HG03378 (cell line): ENCODE measurements around the gene TNS1.

Experiments used
- ATAC-seq: cut with Tn5 transposase; IDR thresholded peaks from one replicate; pipeline ENCODE4 v1.9.1; 2021; ENCODE audit warnings: mild to moderate bottlenecking, moderate library complexity; ENCODE audit not compliant: unreplicated experiment

The TNS1 gene

DNA sequence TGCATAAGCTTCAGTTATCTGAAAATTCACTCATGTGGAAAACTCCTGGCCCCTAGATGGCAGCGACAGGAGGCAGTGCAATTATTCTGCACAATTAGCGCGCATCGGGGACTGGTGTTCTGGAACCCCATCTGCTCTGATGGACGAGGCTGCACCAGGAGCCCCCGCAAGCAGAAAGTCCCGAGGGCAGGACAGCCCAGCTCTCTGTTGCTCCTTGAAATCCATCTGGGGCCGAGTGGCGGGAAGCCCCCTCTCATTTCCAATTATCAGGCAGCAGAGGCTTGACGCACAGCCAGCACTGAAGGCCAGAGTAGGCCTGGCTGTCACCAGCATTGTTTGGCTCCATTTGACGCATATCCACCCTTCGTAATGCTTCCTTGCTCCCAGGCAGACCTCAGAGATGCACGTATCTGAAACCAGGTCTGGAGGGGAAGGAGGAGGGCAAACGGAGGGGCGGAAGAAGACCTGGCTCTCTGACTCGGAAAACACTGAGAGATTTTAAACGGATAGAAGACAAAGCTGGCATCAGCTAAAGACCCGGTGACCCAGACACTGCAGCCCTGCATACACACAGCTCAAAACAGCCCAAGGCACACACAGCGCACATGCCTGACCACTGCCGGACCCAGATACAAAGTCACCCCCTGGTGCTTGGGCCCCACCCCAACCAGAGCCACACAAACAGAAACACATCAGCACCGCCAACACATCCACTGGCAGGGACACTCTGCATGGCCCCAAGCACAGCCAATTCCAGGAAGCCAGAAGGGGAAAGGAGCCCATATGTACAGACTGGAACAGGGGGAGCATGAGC lies 69.8 kb downstream of the TNS1 start:
- no peak for ATAC-seq

DNA sequence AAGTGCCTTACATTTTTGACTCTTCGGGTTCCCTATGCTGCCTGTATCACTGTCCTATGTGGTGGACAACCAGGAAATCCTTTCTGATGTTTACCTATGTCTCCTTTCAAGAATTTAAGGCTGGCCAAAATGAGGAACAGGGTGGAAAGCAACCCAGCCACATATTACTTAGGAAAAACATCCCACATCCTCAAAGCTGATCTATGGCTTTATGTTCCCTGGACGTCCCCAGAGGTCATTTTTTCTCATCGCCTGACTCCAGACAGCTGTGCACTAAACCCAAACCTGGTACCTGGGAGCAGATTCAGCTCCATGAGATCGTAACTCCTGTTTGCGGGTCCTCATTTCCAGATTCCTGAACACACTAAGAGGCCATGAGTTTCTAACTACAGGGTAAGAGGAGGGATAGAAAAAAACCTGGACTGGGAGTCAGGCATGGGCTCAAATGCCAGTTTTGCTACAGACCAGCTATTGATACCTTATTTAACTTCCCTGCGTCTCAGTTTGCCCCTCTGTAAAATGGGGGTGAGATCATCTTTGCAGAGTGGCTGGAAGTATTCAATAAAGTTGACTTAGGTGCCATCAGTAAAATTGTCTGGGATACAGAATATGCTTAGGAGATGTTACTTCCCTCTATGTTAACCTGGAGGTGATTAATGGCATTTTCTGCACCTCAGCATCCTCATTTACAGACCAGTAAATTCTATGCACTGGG lies 70.8 kb downstream of the TNS1 start:
- no peak for ATAC-seq

DNA sequence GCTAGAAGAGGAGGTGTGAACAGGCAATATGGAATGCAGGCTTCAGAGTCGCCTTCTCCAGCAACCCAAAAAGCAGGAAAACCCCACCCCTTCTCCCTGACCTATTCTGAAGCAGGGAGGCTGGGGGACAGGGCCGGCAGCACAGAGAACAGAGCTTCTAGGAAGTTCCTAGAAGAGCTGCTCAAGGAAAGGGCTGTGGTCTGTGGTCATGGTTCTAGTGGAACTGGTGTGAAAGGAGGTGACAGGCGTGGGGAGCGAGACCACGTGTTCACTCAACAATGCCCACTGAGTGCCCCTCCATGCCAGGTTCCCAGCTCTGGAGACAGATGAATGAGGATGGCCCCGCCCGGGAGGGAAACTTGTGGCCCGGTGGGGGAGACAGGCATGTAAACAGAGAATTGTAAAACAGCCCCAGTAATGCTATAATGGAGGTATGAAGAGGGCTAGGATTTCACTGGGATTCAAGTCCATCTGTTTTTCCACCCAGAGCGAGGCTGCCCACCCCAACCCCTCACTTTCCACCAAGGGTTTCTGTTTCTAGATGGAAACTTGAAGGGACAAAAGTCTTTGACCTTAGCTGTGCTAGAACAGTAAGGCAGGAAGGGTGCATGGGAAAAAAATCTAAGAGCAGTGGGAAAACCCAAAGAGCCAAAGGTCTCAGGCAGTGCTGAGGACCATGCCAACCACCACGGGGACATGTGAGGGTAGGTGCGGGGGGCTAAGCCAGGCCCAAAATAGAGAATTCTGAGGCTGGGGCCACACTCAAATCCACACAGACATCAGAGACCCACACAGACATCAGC lies 71.8 kb downstream of the TNS1 start:
- ATAC-seq, result no peak

DNA sequence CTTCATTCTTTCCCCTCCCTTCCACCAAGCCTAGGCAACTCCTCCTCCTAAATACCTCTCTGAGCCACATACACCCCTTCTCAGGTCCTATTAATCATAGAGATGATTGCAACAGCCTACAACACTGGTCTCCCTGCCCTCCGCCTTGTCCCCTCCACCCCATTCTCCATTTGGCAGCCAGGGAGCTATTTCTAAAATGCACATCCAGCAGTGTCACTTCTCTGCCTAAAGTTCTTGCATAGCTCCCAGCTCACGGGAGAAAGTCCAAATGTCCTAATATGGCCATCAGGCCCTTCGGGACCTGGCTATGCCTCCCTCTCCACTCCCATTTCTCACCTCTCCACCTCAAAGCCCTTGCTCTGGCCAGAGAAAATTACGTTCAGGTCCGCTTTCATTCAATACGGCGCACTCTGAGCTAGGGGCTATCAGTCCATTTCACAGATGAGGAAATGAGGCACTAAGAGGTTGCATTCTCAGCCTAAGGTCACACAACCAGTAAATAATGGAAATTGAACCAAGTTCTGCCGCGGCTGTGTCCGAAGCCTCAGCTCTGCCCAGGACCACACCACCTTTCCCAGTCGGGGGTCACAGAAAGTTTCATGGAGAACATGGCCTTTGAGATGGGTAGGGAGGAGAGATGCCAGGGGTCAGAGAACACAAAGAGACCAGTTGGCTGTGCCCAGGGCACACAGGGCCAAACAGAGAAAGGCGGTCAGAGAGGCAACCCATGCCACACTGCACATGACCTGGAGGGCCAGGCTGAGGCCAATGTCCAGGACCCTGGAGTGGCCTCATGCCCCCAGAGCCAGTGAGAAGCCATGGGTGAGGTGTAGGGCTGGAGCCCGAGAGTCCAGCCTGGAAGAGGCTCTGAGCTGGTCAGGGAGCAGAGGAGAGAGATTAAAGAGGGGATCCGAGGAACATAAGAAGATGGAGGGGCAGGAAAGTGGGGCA lies 72.8 kb downstream of the TNS1 start:
- ATAC-seq, result no peak

DNA sequence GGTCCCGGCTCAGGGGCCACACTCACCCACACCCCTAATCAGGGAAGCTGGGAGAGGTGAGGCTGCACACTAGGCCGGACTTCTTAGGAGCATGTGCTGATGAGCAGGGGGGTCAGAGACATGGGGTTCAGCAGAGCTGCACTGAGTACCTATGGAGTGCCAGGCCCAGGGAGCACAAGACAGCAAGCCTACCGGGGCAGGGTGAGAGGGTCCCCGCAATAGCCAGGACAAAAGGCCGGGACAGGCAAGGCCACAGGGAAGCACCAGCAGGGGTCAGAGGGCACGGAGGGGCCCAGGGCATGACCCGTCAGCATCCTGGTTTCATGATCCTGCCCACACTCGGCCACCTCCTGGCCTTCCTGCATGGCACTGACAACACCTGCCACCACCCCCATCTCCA lies 73.5 kb downstream of the TNS1 start:
- no peak for ATAC-seq

DNA sequence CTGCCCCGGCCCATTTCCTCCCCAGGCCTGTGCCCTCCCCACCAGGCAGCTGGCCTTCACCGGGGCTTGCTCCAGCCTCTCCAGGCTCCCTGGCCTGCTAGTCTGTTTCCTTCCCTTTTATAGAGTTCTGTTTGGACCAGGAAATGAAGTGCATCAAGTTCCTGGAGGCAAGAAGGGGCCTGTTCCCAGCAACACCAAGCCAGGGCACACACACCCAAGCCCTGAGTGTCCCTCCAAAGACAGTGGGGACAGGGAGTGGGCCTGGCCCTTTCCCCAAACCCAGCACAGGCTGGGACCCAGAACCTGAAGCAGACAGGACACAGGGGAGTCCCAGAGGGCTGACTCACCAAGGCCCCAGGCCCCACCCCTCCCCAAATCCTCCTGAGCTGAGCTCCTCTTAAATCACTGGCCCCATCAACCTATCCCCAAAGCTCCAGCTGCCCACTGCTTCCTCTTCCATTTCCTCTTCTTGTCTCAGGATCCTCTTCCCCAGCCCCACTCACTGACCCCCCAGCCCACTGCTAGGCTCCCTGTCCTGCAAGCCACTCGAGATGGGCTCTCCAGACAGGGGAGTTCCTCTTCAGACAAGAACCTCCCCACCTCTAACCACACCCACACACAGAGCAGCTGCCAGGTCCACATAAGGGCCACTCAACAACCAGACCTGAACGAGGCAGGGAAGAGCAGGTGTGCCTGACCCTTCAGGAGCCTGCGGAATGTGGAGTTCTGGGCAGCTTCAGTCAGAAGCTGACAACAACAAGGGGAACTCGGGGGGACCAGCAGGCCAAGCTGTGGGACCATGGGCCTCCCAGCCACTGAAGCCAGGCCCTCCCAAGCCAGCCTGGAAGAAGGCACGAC lies 74.2 kb downstream of the TNS1 start:
- ATAC-seq, result no peak

DNA sequence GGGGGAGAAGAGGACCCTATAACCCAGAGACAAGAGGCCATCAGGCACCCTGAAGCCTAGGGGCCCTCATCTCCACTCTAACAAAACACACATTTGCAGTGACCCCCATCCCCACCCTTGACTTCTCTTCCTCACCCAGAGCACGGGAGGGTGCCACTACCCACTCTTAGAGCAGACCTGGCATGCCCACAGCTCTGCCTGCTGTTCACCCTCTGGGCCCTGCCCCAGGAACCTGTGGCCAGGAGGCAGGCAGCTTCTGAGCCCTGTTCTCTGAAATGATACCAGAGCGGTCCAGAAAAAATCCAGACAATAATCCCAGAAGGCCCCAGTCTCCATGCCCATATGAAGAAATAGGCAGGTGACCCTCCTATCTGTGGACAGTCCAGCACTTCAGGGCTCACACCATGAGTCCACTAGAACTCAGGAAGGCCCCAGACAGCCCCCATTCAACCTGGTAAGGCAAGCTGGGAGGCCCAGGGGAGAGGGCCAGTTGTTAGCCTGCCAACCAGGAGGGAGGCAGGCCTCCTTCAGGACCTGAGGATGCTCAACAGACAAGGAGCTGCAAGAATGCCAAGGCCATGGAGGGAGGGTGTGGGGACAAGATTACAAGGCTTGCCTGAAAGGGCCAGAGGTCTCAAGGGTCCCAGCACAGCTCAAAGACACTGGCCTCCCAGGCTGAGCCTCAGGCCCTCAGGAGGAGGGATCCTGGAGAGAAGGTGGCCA lies 75.0 kb downstream of the TNS1 start:
- no peak for ATAC-seq

DNA sequence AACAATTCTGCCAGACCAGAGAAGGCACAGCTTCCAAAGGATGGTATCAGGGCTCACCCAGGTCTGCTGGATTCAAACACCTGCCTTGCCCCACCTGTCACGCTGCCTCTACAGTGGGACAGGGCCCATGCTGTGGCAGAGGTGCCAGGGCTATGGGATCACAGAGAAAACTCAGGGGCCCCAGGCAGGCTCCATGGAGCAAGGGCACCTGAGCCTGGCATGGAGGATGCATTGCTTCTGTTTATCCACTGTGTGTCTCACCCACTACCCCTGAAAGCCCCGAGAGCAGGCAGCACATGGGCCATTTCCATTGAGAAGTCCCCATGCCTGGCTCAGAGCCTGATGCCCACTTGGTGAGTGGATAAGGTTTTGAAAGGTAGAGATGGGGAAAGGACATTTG lies 76.0 kb downstream of the TNS1 start:
- no peak for ATAC-seq

DNA sequence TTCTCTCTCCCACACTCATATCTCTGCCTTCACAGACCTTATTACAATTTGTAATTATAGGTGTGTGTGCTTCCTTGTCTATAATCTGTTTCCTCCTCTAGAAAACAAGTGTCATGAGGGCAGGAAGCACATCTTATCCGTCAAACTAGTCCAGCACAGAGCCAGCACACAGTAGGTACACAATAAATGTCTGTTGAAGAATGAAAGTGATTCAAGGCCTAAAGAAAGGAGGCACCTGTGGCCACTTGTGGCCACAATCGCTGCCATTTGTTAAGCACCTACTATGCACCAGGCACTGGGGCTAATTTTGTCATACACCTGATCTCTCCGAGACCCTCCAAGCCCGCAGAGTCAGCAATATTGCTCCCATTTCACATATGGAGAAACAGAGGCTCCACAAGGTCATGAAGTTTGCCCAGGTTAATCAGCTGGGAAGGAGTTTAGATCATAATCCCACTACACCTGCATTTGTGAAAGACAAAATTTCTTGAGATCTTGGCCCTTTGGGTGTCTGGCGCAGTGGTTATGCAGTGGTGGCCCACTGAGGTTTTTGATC lies 78.4 kb downstream of the TNS1 start:
- ATAC-seq, result no peak

DNA sequence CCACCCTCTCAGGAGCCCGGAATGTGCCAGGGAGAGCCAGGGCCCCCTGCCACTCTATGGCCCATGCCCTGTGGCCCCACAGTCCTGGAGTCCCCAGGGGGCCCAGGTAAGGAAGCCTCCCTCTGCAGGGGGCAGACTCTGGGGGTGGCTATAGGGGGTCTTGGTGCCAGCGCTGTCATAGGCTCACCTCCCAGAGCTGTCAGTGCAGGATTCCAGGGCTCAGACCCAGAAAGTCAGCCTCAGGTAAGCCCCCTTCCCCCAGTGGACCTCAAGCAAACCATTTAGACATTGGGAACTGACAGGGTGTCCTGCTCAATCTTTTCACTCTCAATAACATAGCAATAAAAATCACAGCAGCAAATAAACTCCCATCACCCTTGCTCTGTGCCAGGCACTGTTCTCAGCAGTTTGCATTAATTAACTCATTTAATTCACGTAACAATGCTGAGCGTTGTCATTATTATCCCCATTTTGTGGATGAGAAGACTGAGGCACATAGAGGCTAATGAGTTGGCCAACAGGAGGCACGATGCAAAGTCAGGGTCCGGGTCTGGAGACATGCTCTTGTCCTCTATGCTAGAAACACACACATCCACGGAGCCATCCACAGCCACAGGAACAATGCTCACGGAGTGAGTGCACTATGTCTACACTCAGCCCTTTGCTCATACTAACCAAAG lies 79.6 kb downstream of the TNS1 start:
- ATAC-seq, result no peak

DNA sequence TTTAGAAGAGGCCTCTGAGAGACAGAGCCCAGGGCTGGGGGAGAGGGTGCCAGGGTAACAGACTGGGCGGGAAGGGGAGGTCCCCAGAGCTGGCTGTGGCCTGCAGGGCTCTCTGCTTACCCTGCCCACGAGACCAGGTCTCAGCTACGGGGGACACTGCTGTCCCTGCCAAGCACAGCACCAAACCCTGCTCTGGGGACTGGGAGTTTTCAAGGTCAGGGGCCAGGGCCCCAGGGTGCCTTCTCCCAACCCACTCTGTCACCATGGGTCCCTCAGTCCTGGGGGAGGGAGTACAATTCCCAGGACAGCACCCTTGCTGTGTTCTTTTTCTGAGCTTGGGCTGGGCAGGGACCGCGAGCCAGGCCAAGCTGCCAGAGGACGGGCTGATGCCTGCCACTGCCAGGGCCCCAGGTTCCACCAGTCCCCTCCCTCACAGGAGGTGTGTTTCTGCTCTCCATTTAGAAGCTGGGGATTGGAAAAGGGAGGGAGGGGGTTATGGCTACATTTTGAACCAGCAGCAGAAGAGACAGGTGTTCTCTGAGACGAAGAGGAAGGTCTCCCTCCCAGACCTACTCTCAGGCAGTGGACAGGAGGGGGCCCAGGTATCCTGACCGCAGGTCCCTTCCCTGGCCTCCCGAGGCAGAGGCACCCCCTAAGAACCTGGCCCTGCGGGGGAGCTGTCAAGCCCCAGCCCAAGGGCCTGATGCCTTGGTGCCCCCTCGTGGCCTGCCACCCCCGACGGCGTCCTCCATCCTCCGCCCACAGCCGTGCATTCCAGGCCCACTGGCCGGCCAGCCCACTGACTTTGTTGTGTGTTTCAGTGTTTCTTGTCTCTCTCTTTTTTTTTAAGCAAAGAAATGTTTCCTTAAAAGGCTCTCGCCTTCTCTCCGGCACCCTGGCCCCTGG lies 80.4 kb downstream of the TNS1 start:
- ATAC-seq, result no peak

DNA sequence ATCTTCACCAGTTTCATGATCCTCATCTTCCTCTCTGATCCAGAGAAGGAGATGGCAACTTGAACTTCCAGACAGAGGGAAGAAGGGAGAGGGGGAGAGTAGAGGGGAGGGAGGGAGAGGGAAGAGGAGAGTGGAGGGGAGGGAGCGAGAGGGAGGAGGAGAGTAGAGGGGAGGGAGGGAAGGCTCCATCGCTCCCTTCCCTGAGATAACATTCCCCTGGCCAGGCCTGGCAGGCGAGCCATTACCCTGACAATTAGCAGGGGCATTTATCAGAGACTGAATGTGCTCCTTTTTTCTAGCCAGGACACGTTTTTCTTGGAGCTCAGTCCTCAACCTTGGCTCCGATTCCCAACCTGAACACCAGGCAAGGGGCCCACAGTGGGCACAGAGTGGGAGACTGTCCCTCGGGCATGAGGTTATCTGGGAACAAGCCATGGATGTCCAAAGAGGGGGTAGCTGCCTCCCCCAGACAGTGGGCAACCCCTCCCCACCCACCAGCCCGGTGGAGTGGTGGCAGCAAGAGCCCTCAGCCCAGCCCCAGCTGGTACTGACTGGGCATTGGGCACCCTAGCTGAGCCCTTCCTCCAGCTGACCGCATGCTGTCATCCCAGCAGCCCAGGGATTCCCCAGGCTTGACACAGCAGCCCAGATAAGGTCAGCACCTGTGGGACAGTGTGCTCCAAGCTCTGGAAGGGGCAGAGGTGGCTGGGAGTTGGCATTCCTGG lies 81.8 kb downstream of the TNS1 start:
- ATAC-seq, result no peak

DNA sequence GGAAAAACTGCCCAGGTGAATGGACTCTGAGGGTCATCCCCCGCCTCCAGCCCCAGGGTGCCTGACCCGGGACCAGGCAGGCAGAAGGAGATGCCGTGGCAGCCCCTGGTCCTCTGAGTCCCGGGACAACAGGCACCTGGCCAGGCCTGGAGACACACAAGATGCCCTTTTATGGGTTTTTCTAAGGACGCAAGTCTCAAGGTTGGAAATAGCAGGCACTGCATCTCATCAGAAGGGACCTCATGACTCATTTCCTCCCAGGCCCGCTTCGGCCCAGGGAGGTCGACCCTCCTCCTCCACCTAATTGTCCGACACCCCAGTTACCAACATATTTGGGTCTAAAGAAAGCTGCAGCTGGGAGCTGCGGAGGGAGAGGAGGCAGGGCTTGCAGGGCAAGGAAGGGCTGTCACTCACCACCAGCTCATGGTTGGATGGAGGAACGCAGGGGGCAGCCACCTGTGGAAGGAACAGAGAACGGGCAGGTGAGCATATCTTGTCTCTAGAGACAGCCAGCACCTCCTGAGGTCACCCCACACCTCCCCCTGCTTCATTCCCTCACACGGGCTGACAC lies 82.9 kb downstream of the TNS1 start:
- no peak for ATAC-seq

DNA sequence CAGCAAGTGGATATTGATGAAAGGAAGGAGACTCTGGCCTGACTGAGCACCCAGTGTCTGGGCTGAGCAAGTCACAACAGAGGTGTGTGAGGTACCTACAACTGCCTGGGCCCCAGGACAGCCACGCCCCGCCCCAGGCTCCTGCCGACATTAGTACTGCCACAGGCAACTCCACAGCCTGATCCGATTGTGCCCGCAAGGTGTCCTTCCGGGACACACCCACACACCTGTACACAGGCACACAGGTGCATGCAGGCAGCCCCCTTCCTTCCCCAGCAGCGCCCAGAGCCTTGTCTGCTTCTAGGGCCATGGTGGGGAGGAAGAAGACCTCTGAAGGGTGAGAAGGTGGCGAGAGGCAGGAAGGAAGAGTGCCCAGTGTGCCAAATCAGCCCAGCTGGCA lies 83.6 kb downstream of the TNS1 start:
- ATAC-seq, result no peak

DNA sequence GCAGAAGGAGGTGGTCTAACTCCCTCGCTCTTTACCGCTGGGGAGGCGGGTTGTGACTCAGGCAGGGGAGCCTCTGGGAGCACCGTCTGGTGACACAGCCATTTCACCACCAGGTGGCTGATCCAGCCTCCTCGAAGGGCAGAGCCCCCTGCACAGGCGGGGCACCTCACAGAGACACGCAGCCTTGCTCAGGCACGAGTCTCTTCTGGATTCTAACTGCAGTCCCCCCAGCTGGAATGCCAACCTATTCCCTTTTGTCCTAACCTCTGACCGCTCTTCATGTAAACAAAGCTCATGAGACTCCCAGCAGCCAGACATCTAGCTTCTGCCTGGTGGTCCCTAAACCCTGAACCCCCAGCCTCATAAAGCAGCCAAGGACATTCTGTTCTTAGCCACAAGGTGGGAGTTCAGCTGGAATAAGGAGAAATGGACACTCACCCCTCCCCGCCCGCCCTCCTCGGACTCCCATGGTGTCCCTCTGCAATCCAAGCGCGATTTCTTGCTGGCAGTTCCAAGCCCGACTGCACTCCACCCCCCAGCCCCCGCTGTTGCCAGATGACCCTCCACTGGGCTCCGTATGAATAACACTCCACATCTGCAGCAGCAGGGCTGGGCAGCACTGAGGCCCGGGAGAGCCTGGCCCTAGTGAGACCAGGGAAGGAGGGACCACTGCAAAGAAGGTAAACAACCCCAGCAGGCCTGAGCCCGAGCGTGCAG lies 84.3 kb downstream of the TNS1 start:
- no peak for ATAC-seq
